GM04504 (cell line): ENCODE data around the gene HSPG2.
A peak's percentile ranks its signal among the peaks of the same experiment; 100 is the strongest.

Experiments used
- DNase-seq: peaks from one replicate; pipeline ENCODE4 v3.0.0-alpha.2; 2012; ENCODE audit warnings: low read depth

HSPG2 gene

GRCh38 chr1:21879928-21880618, 57.0 kb downstream of the HSPG2 start:
- no peak for DNase-seq

- no peak for DNase-seq
Observed at GRCh38 chr1:21878840-21879478, 58.2 kb downstream of the HSPG2 start.

- DNase-seq: no peak
Observed at GRCh38 chr1:21878009-21878773, 58.9 kb downstream of the HSPG2 start.

- DNase-seq: no peak
Observed at GRCh38 chr1:21876267-21876666, 60.8 kb downstream of the HSPG2 start.

GRCh38 chr1:21875621-21876063, 61.5 kb downstream of the HSPG2 start:
- DNase-seq: no peak

GRCh38 chr1:21874778-21875547, 62.1 kb downstream of the HSPG2 start:
- DNase-seq: no peak

GRCh38 chr1:21874328-21874727, 62.8 kb downstream of the HSPG2 start:
- DNase-seq: no peak

GRCh38 chr1:21873761-21874160, 63.3 kb downstream of the HSPG2 start:
- DNase-seq: no peak

- no peak for DNase-seq
Observed at GRCh38 chr1:21873174-21873573, 63.9 kb downstream of the HSPG2 start.

GRCh38 chr1:21872445-21873079, 64.5 kb downstream of the HSPG2 start:
- DNase-seq: no peak

GRCh38 chr1:21871943-21872342, 65.2 kb downstream of the HSPG2 start:
- no peak for DNase-seq

GRCh38 chr1:21870611-21871010, 66.5 kb downstream of the HSPG2 start:
- no peak for DNase-seq

GRCh38 chr1:21869620-21870121, 67.4 kb downstream of the HSPG2 start:
- peak; percentile 81 for DNase-seq

- DNase-seq: no peak
Observed at GRCh38 chr1:21868941-21869454, 68.1 kb downstream of the HSPG2 start.

- no peak for DNase-seq
Observed at GRCh38 chr1:21868482-21868881, 68.6 kb downstream of the HSPG2 start.

GRCh38 chr1:21867451-21867996, 69.6 kb downstream of the HSPG2 start:
- no peak for DNase-seq

- no peak for DNase-seq
Observed at GRCh38 chr1:21866707-21867043, 70.4 kb downstream of the HSPG2 start.

GRCh38 chr1:21865943-21866706, 71.0 kb downstream of the HSPG2 start:
- no peak for DNase-seq

- no peak for DNase-seq
Observed at GRCh38 chr1:21865609-21865942, 71.5 kb downstream of the HSPG2 start.

- DNase-seq: no peak
Observed at GRCh38 chr1:21864730-21865129, 72.4 kb downstream of the HSPG2 start.

GRCh38 chr1:21863981-21864380, 73.1 kb downstream of the HSPG2 start:
- DNase-seq: no peak
